ENCODE results near the gene ABO.
"Not testable (repeated sequence)": the region's sequence is repeated elsewhere in the genome, so short reads cannot be mapped to it uniquely, and the experiment has no call there.

Gene ABO

DNA sequence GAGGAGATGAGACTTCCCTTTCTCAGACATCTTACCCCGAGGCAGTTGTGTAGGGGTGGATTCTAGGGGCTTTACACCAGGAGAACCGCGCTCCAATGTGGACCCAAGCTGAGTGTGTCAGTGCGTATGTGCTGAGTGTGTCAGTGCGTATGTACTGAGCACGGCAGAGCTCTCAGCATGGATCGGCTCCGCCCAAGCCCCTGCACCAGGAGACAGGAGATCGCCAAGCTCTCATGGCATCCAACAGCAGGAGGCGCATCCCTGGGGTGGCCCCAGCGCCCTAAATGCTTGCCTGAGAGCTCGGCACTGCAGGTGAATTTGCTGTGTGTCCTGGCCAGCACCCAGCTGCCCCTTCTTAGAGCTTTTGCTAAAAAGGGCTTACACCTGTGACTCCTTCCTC, 53.0 kb downstream of the ABO start:
- not testable (repeated sequence) for DNase-seq

DNA sequence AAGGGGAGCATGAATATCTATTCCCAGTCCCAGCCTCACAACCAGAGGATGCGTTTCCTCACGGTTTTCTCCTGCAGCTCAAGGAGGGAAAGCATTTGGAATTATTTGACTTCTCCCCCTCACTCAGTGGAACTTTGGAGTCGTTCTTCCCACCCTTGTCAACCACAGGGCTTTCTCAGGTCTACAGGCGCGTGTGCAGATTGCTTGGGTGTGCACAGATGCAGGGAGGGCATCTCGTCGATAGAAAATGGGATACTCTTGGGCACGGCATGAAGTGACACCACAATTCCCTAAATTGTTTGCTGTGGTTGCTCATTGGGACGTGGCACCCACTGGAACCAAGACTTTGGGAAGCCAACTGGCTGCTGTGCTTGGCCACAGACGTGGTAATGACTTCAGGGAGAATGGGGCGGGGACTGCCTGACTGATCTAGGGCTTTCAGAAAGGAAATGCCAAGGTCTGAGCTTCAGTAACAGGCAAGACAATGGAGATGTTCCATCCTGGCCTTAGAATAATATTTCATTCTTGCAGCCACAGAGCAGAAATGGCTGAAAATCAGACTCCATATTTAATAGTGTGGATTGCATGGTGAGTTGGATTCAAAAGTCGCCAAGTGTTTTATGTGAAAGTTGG, 53.7 kb downstream of the ABO start:
- DNase-seq, result peak; percentile 14

DNA sequence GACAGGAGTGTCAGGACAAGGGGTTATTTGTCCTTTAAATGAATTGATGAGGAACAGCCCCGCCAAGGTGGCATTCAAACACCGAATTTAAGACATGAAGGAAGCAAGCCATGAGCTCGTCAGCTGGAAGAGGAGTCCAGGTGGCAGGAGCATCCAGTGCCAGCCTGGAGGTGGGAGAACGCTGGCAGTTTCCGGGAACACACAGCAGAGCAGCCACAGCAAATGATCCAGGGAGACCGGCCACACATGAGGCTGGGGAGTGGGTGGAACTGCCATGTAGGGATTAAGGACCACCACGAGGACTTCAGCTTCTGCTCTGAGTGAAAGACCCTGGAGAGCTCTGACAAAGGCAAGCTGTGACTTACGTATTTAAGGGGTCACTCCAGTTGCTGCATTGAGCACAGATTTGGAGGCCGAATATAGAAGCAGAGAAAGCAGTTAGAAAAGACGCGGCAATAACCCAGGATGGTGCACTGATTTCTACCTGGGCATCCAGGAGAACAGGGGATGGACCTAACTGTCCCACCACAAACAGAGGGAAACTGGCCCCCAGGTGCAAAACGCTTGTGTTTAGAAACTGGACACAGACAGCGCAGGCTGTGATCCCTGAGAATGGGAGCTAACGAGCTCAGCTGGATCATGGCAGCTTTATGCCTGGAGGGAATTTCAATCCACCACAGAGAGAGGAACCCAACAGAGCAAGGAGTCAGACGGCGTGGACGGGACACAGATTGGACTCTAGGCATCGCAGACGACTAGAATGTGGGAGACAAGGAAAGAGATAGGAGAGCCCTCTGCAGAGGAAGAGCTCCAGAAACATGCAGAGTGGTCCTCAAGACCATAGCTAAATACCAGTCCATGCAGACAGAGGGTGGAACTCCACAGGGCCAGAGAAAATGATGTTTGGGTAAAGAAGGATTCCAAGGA, 56.7 kb downstream of the ABO start:
- DNase-seq, result not testable (repeated sequence)

DNA sequence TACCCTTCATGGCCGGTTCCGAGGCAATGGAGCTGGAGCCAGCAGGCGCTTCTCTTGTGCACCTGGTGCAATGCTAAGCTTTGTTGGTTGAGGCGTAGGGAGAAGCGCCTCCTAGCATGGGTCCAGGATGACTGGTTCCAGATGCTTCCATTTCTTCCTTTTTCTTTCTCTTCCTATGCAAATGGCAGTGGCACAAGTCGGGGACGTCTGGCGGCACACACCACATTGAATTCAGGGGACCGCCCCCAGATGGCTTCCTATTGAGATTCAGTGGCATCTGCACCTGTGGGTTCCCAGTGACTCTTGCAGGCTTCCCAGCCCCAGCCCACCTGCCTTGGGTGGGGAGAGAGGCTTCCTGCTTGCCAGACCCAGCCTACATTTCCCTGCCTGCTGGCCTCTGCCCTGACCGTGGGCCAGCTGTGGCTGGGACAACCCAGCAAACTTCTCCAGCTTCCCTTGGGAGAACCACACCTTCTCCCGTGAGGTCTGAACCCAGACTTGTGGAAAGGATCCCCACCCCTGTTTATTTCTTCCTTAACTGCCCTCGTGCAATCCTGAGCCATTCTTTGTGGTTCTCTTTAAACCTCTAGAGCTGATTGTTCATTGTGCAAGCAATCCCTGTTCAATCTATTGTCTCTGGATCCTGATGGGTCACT, 57.5 kb downstream of the ABO start:
- not testable (repeated sequence) for DNase-seq

DNA sequence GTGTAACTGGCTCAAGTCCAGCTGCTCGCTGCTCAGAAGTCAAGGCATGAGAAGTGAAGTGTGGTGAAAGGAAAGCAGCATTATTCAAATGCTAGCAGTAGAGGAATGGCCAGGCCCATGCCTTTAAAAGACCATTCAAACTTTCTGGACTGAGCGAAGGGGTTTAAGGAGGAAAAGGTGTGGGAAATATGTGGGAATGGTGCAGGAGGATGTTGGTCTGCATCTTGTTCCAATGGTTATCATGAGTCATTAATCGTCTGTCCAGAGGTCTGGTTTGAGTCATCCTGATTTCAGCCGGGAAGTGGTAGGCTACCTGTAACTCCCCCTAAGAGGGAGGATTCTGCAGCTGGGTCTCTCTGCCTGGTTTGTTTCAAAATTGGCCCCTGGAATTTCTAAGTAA, 60.7 kb downstream of the ABO start:
- not testable (repeated sequence) for DNase-seq

DNA sequence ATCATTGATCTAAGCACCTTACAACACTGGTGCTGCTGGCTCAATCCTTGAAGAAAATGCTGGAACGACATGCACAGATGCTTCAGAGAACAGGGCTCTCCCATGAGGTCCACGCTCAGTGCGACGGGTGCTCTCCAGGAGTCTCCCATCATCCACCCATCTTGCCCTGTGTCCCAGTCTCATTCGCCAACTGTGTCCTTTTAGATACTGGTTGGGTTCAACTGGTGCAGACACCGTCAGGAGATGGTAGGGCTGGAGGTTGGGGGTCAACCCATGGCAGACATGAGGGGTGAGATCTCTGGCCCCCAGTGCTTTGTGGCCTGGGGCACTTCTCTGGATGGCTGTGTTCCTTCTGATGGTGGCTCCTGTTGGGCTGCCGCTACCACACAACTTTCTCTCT, 64.4 kb downstream of the ABO start:
- DNase-seq, result no peak

DNA sequence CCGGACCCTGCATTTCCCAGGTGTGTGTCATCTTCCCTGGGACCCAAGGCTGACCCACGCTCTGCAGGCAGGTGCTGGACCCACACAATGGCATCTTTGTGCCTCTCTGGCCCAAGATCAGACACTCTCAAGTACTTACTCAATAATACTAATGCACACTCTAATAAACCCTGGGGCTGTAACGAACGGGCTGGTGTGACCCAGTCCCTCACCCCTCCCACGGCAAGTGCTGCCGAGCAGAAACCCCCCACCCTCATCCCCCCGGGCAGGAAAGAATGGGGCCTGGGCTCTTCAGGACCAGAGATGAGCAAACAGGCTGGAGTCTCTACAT, 64.8 kb downstream of the ABO start:
- DNase-seq, result no peak

DNA sequence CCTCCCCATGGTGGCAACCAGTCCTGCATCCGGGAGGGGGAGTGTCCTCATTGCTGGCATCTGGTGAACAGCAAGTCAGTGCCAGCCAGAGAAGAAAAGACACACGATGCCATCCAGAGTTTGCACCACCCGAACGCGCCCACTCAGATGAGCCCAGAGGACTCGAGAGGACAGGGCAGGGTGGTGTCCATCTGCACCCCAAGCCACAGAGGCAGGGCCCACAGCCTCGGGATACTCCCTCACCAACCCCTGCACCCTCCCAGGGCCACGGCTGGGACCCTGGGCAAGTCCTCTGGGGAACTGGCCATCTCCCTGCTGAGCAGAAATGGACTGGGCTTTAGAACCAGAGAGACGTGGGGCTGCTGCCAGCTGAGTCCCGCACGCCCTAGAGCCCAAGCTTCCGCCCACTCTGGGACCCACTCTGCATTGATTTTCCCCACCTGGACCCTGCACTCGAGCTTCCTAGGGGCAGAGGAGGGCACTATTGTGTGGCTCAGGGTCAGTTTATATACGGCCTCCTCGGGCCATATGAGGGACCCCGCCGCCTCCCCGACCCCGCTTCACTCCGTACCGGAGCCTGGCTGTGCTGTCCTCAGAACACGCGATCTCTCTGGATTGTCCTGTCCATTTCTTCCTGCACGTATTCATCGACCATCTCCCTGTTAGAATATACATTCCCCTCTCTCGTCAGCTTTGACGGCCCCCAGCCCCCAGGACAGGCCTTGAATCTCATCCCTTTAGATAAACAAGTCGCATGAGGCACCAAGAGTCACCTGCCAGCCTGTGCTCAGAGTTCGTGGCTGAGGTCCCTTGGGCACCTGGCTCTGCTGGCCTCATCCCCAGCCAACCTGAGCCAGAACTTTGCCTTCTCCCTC, 65.4 kb downstream of the ABO start:
- DNase-seq, result not testable (repeated sequence)

DNA sequence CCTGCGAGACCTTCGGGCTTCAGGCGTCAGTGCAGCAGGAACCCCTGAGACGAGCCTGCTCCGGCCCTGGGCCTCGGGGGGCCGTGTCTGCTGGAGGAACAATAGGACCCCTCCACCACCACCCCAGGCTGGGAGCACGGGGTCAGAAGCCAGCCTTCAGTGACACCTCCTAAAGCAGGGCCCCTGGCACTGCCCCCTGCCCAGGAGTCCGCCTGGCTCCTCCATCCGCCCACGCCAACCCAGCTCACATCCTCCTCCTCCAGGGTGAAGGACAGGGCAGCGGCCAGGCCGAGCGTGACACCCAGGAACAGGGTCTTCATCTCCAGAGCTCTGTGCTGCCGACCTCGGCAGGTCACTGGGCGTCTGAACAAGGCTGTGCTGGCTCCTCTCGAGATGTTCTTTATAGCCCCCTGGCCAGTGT, 66.1 kb downstream of the ABO start, which contains the start of gene OBP2B:
Gene OBP2B, minus strand, starts transcription at position 371 of the 421 bp plus-strand sequence. Its CDS starts 51 bp downstream, at position 320.
- DNase-seq, result not testable (repeated sequence)

DNA sequence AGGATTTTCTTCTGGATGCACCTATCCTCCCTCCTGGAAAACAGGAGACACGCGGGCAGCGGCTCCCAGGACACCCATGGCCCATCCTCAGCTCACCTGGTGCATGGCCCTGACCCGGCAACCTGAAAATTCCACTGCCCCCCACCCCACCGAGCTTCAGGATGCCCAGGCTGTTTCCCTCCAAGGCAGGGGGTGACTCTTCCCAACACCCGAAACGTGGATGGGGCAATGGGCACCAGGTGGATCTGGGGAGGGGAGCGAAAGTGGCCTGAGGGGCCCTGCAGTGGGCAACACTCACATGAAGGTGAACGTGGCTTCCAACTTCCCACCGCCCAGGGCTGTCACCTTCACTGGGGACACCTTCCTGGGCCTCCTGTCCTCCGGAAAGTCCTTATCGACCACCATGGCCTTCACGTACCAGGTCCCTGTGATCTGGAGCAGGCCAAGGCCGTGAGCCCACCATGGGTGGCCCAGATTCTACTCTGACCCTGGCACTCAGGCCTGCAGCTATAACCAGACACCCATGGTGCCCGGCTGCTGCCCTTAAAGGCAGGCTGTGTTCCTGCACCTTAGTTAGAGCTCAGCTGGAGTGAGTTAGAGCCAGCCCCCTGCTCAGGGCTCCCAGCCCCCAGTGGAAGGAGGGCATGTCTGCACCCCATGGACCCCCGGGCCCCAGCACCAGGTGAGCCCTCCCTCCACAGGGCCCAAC, 66.7 kb downstream of the ABO start:
- not testable (repeated sequence) for DNase-seq

DNA sequence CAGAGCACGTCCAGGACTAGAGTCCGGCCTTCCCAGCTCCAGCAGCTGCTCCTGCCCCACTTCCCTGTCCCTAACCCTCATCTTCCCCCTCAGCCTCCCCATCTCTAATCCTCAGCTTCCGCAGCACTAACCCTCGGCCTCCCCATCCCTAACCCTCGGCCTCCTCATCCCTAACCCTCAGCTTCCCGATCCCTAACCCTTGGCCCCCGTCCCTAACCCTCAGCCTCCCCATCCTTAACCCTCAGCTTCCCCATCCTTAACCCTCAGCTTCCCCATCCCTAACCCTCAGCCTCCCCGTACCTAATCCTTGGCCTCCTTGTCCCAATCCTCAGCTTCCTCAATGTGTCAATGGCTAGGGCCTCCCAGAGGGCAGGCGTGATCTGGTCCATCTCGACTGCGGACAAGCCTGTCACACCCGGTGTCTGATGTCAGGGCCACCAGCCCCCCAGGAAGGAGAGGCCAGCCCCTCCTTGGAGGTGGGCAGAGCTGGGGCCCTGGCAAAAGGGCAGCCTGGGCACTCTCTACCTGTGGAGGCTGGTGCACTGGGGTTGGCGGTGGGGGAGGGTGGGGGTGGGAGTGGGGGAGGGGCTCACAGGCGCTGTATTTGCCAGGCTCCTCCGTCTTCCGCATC, 67.3 kb downstream of the ABO start:
- no peak for DNase-seq

DNA sequence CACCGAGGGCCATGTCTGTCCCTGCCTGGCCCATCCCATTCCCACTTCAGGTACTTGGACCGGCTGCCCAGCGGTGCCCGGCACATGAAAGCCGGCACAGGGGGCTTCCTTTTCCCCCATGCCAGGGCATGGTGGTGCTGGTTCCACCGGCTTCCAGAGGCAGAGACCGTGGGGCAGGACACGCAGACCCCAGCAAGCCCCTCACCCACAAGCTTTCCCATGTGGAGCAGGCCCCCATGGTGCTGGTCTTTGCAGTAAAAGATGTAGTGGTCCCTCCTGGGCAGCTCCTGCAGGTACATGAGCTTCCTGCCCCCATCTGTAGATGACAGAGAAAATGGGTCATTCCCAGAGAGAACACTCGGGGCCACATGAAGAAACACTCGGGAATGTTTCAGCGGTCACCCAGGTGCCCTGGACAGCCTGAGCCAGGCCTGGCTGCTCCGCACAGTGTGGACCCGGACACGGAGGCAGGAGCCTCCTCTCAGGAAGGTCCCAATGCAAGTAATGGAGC, 67.9 kb downstream of the ABO start:
- DNase-seq, result no peak

DNA sequence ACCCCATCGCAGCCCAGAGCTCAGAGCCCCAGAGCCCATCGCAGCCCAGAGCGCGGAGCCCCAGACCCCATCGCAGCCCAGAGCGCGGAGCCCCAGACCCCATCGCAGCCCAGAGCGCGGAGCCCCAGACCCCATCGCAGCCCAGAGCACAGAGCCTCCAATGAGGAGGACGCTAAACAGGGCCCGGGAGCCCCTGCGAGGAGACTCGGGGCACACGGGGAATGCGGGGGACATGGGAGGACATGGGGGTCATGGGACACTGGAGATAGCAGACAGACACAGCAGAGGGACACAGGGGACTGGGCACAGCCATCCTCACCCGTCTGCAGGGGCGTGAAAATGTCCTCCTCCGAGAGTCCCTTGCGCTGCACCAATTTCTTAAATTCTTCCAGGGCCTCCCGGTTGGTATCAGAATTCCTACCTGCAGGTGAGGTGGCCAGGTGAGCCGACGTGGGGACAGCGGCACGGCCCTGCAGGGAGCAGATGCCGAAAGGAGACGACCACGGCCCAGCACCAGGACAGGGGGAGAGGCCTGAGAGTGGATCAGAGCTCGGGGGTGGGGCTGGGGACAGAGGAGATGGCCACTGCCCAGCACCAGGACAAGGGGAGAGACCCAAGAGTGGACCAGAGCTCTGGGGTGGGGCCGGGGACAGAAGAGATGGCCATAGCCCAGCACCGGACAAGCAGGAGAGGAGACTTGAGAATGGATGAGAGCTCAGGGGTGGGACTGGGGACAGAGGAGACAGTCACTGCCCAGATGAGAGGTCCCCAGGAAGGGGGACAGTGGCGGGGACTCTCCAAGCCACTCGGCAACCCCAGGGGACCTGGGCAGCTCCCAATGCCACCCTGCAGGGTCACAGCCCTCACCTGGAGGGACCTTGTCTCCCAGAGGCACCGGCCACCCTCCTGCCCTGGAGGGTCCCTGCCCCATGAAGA, 68.7 kb downstream of the ABO start:
- no peak for DNase-seq

DNA sequence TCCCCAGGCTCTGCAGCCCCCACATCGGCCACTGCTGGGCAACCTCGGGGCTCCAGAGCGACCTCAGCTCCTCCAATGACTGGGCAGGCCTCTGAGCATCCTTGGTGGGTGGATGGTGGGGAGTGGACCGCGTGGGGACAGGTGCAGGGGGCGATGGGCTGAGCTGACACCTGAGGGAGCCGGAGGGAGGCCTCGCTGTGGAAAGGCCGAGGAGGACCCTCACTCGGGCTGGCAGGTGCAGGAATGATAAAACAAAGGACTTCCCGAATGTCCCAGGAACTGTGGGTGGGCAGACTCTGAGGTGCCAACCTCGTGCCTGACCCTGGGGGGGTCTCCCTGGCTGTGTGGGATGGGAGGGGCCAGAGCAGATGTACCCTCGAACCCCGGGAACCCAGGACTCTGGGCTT, 69.5 kb downstream of the ABO start:
- DNase-seq, result not testable (repeated sequence)

All from activated CD4-positive, alpha-beta T cell treated with anti-CD3 and anti-CD28 coated beads, Interleukin-2, Interleukin-6, amounts not matched to agents 100 ng/mL and 50 ng/mL, durations not matched to agents 16 hours and 8 hours (primary cell).